SK-N-SH (cell line): ENCODE data around the gene HIBADH.

Experiments used
- ELF1 ChIP-seq: IDR thresholded peaks from 2 replicates; pipeline ENCODE4 v1.4.0; 2012
- EP300 ChIP-seq, 2 experiments: IDR thresholded peaks; 2 replicates each; pipeline versions ENCODE4 v1.4.0 to v1.6.1; 2012; ENCODE audit warnings: borderline replicate concordance in 1 of 2, low read depth in 1 of 2, low read length in 1 of 2
- FOXJ3 ChIP-seq: sonication (generic); formaldehyde crosslinking; IDR thresholded peaks from 2 replicates; pipeline ENCODE4 v1.5.1; 2020; ENCODE audit warnings: mild to moderate bottlenecking, missing genetic modification reagents
- MXI1 ChIP-seq: IDR thresholded peaks from 2 replicates; pipeline ENCODE4 v1.6.1; 2012; ENCODE audit warnings: mild to moderate bottlenecking, low read depth, low read length, improper control_type of control experiment
- POLR2AphosphoS5 ChIP-seq: IDR thresholded peaks from 2 replicates; pipeline ENCODE4 v1.6.1; 2012; ENCODE audit warnings: low read depth, low read length
- RAD21 ChIP-seq: IDR thresholded peaks from 2 replicates; pipeline ENCODE4 v1.6.1; 2012; ENCODE audit warnings: mild to moderate bottlenecking, low read length
- TF ChIP-seq, protein P1 (sequence below): fragments of 200-600 bp; sonication (generic); IDR thresholded peaks from 2 replicates; pipeline ENCODE4 v1.6.1; 2017; ENCODE audit warnings: antibody characterized with exemption, mild to moderate bottlenecking, moderate library complexity

DNA sequence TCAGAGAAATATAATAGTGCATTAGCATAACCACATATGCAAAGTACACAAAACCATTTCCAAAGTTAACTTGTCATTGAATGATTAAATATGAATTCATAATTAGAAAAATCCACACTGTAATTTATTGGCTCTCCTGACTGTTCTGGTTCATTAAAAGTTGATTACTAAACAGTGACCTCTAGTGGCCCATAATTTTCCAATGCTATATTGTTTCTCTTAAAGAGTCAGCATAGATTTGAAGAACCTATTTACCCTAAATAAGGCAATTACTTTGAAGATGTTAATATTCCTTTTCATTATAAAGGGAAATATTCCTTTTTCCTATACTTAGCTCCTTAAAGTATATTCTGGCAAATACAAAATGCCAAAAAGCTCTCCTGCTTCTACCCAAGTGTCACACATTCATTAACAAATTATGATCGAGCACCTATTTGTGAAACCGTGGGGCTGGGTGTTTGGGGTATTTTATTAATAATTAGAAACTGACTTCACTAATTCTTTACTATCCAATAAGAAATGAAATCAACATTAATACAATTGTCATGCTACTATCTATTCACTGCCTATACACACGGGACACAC, 86.2 kb downstream of the HIBADH start:
- no peak for TF ChIP-seq ELF1
- TF ChIP-seq, protein P1, sequence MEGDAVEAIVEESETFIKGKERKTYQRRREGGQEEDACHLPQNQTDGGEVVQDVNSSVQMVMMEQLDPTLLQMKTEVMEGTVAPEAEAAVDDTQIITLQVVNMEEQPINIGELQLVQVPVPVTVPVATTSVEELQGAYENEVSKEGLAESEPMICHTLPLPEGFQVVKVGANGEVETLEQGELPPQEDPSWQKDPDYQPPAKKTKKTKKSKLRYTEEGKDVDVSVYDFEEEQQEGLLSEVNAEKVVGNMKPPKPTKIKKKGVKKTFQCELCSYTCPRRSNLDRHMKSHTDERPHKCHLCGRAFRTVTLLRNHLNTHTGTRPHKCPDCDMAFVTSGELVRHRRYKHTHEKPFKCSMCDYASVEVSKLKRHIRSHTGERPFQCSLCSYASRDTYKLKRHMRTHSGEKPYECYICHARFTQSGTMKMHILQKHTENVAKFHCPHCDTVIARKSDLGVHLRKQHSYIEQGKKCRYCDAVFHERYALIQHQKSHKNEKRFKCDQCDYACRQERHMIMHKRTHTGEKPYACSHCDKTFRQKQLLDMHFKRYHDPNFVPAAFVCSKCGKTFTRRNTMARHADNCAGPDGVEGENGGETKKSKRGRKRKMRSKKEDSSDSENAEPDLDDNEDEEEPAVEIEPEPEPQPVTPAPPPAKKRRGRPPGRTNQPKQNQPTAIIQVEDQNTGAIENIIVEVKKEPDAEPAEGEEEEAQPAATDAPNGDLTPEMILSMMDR: peak; percentile 94
- TF ChIP-seq FOXJ3 (CRISPR knock-in tag): no peak
- TF ChIP-seq EP300 (IDR thresholded peaks at IDR 0.05; ENCODE audit: borderline replicate concordance in 1 of 2, low read depth in 1 of 2, low read length in 1 of 2): no peak
- peak; percentile 83 for TF ChIP-seq RAD21
- no peak for TF ChIP-seq MXI1
- TF ChIP-seq POLR2AphosphoS5: no peak
